ENCODE data around the gene MOBP.
"Not testable (repeated sequence)": the region's sequence is repeated elsewhere in the genome, so short reads cannot be mapped to it uniquely, and the experiment has no call there.

Gene MOBP

GRCh38 chr3:39449796-39450195 lies 17.7 kb upstream of the MOBP start:
- Histone ChIP-seq H3K36me3 (ENCODE audit: insufficient read depth) (no peaks in the 10 kb centered on the region), H3K4me3 (IDR thresholded peaks at IDR 0.05; ENCODE audit: insufficient read depth, low read depth, low read length) (no peak overlapping the region), H4K20me1 (ENCODE audit: insufficient read depth) (no peaks in the 10 kb centered on the region), H3K4me2 (no peak overlapping the region), H3K4me1 (ENCODE audit: low read depth, poor library complexity, severe bottlenecking) (no peaks in the 10 kb centered on the region), H3K9ac (no peak overlapping the region), H3K27ac (no peak overlapping the region), H3K79me2 (ENCODE audit: insufficient read depth, low read depth) (no peaks in the 10 kb centered on the region), H2AFZ (ENCODE audit: low read depth) (no peak overlapping the region), H3K27me3 (ENCODE audit: insufficient read depth, low read depth) (no peaks in the 10 kb centered on the region)
- TF ChIP-seq CTCF (conservative IDR thresholded peaks at IDR 0.05; ENCODE audit: low read depth, low read length), result no peak

GRCh38 chr3:39453134-39453533 lies 14.3 kb upstream of the MOBP start:
- Histone ChIP-seq H3K79me2 (ENCODE audit: insufficient read depth, low read depth) (no peaks in the 10 kb centered on the region), H3K9ac (no peak overlapping the region), H3K4me2 (no peak overlapping the region), H3K27ac (no peak overlapping the region), H4K20me1 (ENCODE audit: insufficient read depth) (no peaks in the 10 kb centered on the region), H3K4me3 (IDR thresholded peaks at IDR 0.05; ENCODE audit: insufficient read depth, low read depth, low read length) (no peak overlapping the region), H3K27me3 (ENCODE audit: insufficient read depth, low read depth) (no peaks in the 10 kb centered on the region), H2AFZ (ENCODE audit: low read depth) (no peak overlapping the region), H3K36me3 (ENCODE audit: insufficient read depth) (no peaks in the 10 kb centered on the region), H3K4me1 (ENCODE audit: low read depth, poor library complexity, severe bottlenecking) (no peaks in the 10 kb centered on the region)
- TF ChIP-seq CTCF (conservative IDR thresholded peaks at IDR 0.05; ENCODE audit: low read depth, low read length), result no peak

GRCh38 chr3:39453872-39454271 lies 13.6 kb upstream of the MOBP start:
- H3K79me2 ChIP-seq (ENCODE audit: insufficient read depth, low read depth); H3K27ac ChIP-seq; H2AFZ ChIP-seq (ENCODE audit: low read depth); H3K9ac ChIP-seq; H3K4me1 ChIP-seq (ENCODE audit: low read depth, poor library complexity, severe bottlenecking); H3K27me3 ChIP-seq (ENCODE audit: insufficient read depth, low read depth); H4K20me1 ChIP-seq (ENCODE audit: insufficient read depth); H3K4me3 ChIP-seq (IDR thresholded peaks at IDR 0.05; ENCODE audit: insufficient read depth, low read depth, low read length); H3K4me2 ChIP-seq; H3K36me3 ChIP-seq (ENCODE audit: insufficient read depth): not testable (repeated sequence)

GRCh38 chr3:39454591-39455217 lies 12.8 kb upstream of the MOBP start:
- no peak overlapping the region for H3K4me3 ChIP-seq (IDR thresholded peaks at IDR 0.05; ENCODE audit: insufficient read depth, low read depth, low read length)
- no peaks in the 10 kb centered on the region for H4K20me1 ChIP-seq (ENCODE audit: insufficient read depth)
- H3K27ac ChIP-seq, result no peak overlapping the region
- no peak overlapping the region for H3K4me2 ChIP-seq
- H3K9ac ChIP-seq, result no peak overlapping the region
- H2AFZ ChIP-seq (ENCODE audit: low read depth), result no peak overlapping the region
- TF ChIP-seq CTCF (conservative IDR thresholded peaks at IDR 0.05; ENCODE audit: low read depth, low read length), result no peak
- no peaks in the 10 kb centered on the region for H3K79me2 ChIP-seq (ENCODE audit: insufficient read depth, low read depth)
- no peaks in the 10 kb centered on the region for H3K36me3 ChIP-seq (ENCODE audit: insufficient read depth)
- H3K4me1 ChIP-seq (ENCODE audit: low read depth, poor library complexity, severe bottlenecking), result no peaks in the 10 kb centered on the region
- H3K27me3 ChIP-seq (ENCODE audit: insufficient read depth, low read depth), result no peaks in the 10 kb centered on the region

- no peak overlapping the region for H2AFZ ChIP-seq (ENCODE audit: low read depth)
- H3K36me3 ChIP-seq (ENCODE audit: insufficient read depth), result no peaks in the 10 kb centered on the region
- H3K79me2 ChIP-seq (ENCODE audit: insufficient read depth, low read depth), result no peaks in the 10 kb centered on the region
- no peak overlapping the region for H3K4me3 ChIP-seq (IDR thresholded peaks at IDR 0.05; ENCODE audit: insufficient read depth, low read depth, low read length)
- H3K27me3 ChIP-seq (ENCODE audit: insufficient read depth, low read depth), result no peaks in the 10 kb centered on the region
- no peak overlapping the region for H3K4me2 ChIP-seq
- no peak for TF ChIP-seq CTCF (conservative IDR thresholded peaks at IDR 0.05; ENCODE audit: low read depth, low read length)
- H3K9ac ChIP-seq, result no peak overlapping the region
- no peaks in the 10 kb centered on the region for H4K20me1 ChIP-seq (ENCODE audit: insufficient read depth)
- no peak overlapping the region for H3K27ac ChIP-seq
- H3K4me1 ChIP-seq (ENCODE audit: low read depth, poor library complexity, severe bottlenecking), result no peaks in the 10 kb centered on the region
Observed at GRCh38 chr3:39456159-39456558, 11.3 kb upstream of the MOBP start.
